Measurements from ENCODE around the gene YWHAQ.
"Not testable (repeated sequence)": the region's sequence is repeated elsewhere in the genome, so short reads cannot be mapped to it uniquely, and the experiment has no call there.

Gene YWHAQ

DNA sequence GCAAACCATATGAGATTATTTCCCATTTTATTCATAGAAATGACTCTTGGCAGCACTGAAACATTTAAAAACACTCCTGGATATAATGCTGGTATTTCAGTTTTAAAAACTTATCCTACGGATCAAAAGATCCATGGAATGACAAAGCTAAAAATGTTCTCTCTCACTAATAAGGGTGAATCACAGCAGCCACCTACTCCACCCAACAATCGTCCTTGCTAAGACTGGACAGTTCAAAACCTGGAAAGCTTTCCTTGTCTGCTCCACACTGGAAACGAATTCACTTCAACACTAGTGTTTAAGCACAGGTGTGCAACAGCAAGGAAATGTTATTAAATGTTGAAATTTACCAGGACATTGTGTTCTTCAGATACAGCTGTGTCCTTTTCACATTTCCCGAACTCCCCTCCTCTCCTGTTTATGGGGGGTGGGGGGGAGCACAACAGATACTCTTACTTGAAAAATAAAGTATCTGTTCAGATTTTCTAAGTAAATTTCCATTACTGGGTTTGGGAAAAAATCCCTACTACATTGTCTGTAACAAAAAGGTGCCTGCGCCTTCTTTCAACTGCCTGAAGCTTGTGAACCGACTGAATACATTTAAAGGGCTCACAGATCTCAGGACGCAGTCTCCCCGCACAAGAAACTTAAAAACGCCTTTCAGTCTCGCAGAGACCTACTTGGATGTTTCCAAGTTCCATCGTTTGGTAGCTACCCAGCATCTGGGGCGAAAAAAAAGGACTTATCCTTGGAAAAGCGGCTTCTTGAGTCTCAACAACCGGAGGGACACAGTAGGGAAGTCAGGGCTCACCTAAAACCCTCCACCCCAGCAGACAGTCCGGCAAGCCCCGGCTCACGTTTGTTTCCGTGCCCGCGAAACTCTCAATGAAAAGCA lies 1.3 kb downstream of the YWHAQ start:
- Mint-ChIP-seq H3K27me3 (no peaks in the 10 kb centered on the region), H3K4me3 (peak overlapping the region; percentile 97), H3K4me1 (peaks cover 65% of the 10 kb centered on the region), H3K36me3 (peaks cover 34% of the 10 kb centered on the region), H3K9me3 (no peaks in the 10 kb centered on the region), H3K27ac (peak overlapping the region; percentile 91)
- ATAC-seq: no peak

DNA sequence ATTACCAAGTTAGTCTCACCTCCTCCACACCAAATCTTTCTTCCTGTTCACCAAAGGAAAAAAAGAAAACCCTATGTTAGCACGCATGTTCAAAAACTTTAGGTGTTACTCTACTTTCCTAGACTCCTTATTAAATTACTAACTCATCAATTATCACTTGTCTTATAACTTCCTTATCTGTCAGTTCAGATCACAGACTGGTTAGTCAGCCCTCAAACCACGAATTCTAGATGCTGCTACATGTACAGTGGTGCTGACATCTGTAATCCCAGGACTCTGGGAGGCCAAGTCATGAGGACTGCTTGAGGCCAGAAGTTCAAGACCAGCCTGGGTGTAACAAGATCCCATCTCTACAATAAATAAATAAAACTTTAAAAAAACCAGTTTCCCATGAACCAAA lies 3.5 kb downstream of the YWHAQ start:
- H3K4me3 Mint-ChIP-seq: no peak overlapping the region
- no peaks in the 10 kb centered on the region for H3K9me3 Mint-ChIP-seq
- H3K27me3 Mint-ChIP-seq: no peaks in the 10 kb centered on the region
- H3K27ac Mint-ChIP-seq: peak overlapping the region; percentile 13
- ATAC-seq: no peak
- peaks cover 81% of the 10 kb centered on the region for H3K4me1 Mint-ChIP-seq
- peaks cover 51% of the 10 kb centered on the region for H3K36me3 Mint-ChIP-seq

DNA sequence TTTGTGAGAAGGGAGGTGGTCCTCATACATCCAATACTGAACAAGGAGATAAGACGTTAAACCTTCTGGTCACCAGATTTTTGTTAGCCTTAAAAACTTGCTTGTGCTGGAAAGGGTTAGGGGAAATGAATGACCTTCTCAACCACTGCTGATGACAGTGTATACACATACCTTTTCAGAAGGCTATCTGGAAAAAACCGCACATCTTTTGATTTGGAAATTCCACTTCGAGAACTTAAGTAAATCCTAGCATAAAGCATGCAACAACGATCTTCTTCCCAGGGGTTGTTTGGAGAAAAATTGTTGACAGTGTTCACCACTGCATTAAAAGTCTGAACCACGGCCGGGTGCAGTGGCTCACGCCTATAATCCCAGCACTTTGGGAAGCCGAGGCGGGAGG lies 7.6 kb downstream of the YWHAQ start:
- Mint-ChIP-seq H3K27ac (no peak overlapping the region), H3K27me3 (no peaks in the 10 kb centered on the region), H3K4me1 (peaks cover 92% of the 10 kb centered on the region), H3K9me3 (no peaks in the 10 kb centered on the region), H3K4me3 (no peak overlapping the region), H3K36me3 (peaks cover 65% of the 10 kb centered on the region)
- ATAC-seq: no peak

DNA sequence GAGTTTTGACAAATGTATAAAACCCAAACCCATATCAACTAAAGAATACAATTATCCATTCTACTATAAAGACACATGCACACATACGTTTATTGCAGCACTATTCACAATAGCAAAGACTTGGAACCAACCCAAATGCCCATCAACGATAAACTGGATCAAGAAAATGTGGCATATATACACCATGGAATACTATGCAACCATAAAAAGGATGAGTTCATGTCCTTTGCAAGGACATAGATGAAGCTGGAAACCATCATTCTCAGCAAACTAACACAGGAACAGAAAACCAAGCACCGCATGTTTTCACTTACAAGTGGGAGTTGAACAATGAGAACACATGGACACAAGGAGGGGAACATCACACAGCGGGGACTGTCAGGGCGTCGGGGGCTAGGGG lies 9.1 kb downstream of the YWHAQ start:
- Mint-ChIP-seq H3K36me3 (peaks cover 64% of the 10 kb centered on the region), H3K4me1 (peaks cover 90% of the 10 kb centered on the region)
- ATAC-seq, H3K9me3 Mint-ChIP-seq, H3K27ac Mint-ChIP-seq, H3K27me3 Mint-ChIP-seq, H3K4me3 Mint-ChIP-seq: not testable (repeated sequence)

DNA sequence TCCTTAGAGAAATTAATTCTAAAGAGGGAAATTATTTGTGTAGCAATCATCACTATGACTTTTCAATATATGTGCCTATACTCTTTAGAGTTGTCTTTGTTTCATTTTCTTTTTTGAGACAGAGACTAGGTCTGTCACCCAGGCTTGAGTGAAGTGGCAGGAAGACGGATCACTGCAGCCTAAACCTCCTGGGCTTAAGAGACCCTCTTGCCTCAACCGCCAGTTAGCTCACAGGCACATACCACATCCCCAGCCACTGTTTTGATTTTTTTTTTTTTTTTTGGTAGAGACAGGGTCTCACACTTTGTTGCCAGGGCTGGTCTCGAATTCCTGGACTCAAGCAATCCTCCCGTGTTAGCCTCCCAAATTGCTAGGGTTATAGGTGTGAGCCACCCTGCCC lies 12.4 kb downstream of the YWHAQ start:
- H3K36me3 Mint-ChIP-seq: peaks cover 56% of the 10 kb centered on the region
- peak overlapping the region; percentile 49 for H3K27ac Mint-ChIP-seq
- H3K4me1 Mint-ChIP-seq: peaks cover 93% of the 10 kb centered on the region
- H3K27me3 Mint-ChIP-seq: no peaks in the 10 kb centered on the region
- no peak overlapping the region for H3K4me3 Mint-ChIP-seq
- ATAC-seq: no peak
- no peaks in the 10 kb centered on the region for H3K9me3 Mint-ChIP-seq

DNA sequence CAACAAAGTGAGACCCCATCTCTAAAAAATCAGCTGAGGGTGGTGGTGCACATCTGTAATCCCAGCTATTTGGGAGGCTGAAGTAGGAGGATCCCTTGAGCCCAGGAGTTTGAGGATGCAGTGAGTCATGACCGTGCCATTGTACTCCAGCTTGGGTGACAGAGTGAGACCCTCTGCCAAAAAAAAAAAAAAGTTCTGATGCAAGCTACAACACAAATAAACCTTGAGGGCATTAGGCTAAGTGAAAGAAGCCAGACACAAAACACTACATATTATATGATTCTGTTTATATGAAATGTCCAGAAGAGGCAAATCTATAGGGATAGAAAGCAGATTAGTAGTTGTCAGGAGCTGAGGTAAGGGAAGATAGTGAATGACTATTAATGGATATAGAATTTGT lies 13.0 kb downstream of the YWHAQ start:
- H3K9me3 Mint-ChIP-seq: no peaks in the 10 kb centered on the region
- no peak overlapping the region for H3K27ac Mint-ChIP-seq
- no peaks in the 10 kb centered on the region for H3K27me3 Mint-ChIP-seq
- no peak overlapping the region for H3K4me3 Mint-ChIP-seq
- no peak for ATAC-seq
- peaks cover 53% of the 10 kb centered on the region for H3K36me3 Mint-ChIP-seq
- H3K4me1 Mint-ChIP-seq: peaks cover 93% of the 10 kb centered on the region

DNA sequence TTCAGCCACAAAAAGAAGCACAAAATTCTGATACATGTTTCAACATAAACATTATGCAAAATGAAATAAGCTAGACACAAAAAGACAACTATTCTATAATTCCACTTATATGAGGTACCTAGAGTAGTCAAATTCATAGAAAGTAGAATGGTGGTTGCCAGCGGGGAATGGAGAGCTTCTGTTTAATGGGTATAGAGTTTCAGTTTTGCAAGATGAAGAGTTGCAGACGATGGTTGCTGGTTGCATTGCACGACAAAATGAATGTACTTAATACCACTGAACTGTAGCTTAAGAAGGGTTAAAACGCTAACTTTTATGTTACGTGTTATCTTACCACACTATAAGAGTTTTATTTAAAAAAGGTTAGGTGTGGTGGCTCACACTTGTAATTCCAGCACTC lies 13.5 kb downstream of the YWHAQ start:
- no peak for ATAC-seq
- H3K4me1 Mint-ChIP-seq: peaks cover 95% of the 10 kb centered on the region
- H3K4me3 Mint-ChIP-seq: no peak overlapping the region
- peaks cover 53% of the 10 kb centered on the region for H3K36me3 Mint-ChIP-seq
- H3K9me3 Mint-ChIP-seq: no peaks in the 10 kb centered on the region
- H3K27ac Mint-ChIP-seq: no peak overlapping the region
- H3K27me3 Mint-ChIP-seq: no peaks in the 10 kb centered on the region

DNA sequence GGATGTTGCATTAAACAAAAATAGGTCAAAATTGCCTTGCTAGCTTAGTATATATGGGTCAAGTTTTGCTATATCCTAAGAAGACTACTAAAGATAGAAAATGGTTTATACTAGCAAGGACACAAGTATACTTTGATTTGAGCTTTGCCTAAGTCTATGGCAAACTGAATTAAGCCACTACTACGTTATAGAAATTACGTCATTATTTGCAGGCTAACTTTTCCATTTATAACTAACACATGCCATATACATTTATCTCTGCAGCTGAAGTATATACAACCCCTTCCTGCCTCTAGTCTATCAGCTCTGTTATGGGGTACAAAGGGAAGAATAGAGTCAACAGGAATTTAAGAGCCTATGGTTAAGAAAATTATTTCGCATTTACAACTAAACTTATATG lies 16.2 kb downstream of the YWHAQ start:
- Mint-ChIP-seq H3K27ac (no peak overlapping the region), H3K4me3 (no peak overlapping the region), H3K9me3 (peaks cover 4% of the 10 kb centered on the region), H3K4me1 (peaks cover 95% of the 10 kb centered on the region), H3K27me3 (no peaks in the 10 kb centered on the region), H3K36me3 (peaks cover 51% of the 10 kb centered on the region)
- no peak for ATAC-seq

DNA sequence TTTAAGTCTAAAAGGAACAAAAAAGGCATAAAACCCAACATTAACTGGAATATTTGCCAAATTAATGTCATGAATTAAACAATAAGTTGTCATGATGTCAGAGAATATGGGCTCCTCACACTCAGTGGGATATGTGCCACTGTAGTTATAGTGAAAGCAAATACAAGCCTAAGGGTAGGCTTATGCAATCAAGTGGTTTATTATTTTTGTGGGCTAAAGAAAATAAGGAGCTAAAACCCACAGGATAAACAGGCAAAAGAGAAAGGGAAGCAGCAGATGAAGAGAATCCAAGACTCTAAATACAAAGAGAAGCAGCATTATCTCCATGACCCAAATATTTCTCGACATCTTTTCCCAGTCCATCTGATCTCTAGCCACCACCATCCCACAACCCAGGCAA lies 17.5 kb downstream of the YWHAQ start:
- peaks cover 51% of the 10 kb centered on the region for H3K36me3 Mint-ChIP-seq

DNA sequence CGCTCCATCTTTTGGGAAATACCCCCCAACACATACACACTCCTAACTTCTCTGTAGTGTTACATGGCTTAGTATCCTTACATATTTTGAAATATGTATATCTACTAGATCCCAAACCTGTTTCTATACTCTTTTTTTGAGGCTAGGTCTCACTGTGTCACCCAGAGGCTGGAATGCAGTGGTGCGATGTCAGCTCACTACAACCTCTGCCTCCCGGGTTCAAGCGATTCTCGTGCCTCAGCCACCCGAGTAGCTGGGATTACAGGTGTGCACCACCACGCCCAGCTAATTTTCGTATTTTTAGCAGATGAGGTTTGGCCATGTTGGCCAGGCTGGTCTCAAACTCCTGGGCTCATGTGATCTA lies 19.3 kb downstream of the YWHAQ start:
- H3K4me3 Mint-ChIP-seq, ATAC-seq, H3K27ac Mint-ChIP-seq, H3K27me3 Mint-ChIP-seq, H3K9me3 Mint-ChIP-seq: not testable (repeated sequence)
- Mint-ChIP-seq H3K4me1 (peaks cover 94% of the 10 kb centered on the region), H3K36me3 (peaks cover 37% of the 10 kb centered on the region)

More for the DNA sequence above, 17.5 kb downstream of the YWHAQ start:
- Mint-ChIP-seq H3K4me3 (no peak overlapping the region), H3K4me1 (peaks cover 95% of the 10 kb centered on the region), H3K27me3 (no peaks in the 10 kb centered on the region), H3K9me3 (peaks cover 4% of the 10 kb centered on the region), H3K27ac (no peak overlapping the region)
- ATAC-seq: no peak

DNA sequence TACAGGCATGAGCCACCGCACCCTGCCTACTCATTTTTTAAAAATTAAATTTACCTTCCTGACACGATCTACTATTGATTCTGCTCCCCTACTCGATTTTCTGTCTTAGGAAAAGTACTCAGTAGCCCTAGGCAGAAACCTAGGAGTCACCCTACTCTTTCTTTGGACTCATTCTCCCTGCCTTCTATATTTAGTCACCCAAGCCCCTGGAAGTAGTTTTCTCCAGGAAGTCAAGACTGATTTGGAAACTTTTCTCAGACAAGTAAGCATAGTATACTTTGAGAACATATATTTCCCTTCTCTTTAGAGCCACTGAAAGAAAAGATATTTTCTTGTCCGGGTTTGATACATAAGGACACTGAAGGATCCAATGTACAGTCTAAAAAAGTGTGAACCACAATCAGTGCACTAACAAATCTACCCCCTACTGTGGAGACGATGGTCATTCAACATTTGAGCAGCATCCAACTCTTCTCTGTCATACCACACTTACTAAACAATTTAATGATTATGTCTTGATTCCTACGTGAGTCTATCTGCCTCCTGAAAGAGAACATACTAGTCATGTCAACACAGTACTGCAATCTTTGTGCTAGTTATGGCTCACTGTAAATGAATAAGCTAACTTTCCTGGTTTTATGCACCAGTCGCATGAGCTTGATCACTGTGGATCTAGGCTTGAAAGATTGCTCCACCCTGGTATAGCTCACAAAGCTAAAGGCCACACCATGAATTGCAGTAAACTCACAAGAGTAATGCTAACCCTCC lies 19.8 kb downstream of the YWHAQ start:
- Mint-ChIP-seq H3K36me3 (peaks cover 33% of the 10 kb centered on the region), H3K4me1 (peaks cover 94% of the 10 kb centered on the region), H3K27me3 (no peaks in the 10 kb centered on the region), H3K27ac (peak overlapping the region; percentile 30), H3K9me3 (peaks cover 4% of the 10 kb centered on the region), H3K4me3 (no peak overlapping the region)
- no peak for ATAC-seq

DNA sequence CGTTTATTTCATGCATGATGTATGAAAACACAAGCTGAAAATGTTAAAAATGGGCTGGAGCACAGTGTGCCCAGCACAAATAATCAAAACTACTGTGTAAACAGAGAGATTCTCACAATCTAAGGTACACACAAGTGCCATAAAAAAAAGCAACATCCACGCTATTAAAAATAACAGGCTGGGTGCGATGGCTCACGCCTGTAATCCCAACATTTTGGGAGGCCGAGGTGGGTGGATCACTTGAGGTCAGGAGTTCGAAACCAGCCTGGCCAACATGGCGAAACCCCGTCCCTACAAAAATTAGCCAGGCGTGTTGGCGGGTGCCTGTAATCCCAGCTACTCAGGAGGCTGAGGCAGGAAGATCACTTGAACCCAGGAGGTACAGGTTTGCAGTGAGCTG lies 22.3 kb downstream of the YWHAQ start:
- Mint-ChIP-seq H3K4me1 (peaks cover 82% of the 10 kb centered on the region), H3K4me3 (peak overlapping the region; percentile 83), H3K27ac (peak overlapping the region; percentile 88), H3K36me3 (peaks cover 39% of the 10 kb centered on the region)
- H3K27me3 Mint-ChIP-seq, ATAC-seq, H3K9me3 Mint-ChIP-seq: not testable (repeated sequence)

DNA sequence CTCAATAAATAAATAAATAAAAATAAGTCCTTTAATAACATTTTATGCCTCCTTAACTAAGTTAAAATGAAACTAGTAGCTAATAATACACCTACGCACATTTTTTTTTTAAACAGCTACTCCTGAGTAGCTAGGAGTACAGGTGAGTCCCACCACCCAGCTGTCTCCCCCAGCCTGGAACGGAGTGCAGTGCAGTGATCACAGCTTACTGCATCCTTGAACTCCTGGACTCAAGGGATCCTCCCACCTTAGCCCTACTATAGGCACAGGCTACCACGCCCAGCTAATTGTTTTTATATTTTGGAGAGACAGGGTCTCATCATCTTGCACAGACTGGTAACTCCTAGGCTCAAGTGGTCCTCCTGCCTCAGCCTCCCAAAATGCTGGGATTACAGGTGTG lies 28.4 kb downstream of the YWHAQ start:
- Mint-ChIP-seq H3K9me3 (peaks cover 4% of the 10 kb centered on the region), H3K27me3 (no peaks in the 10 kb centered on the region), H3K27ac (no peak overlapping the region), H3K4me1 (peaks cover 29% of the 10 kb centered on the region), H3K36me3 (peaks cover 47% of the 10 kb centered on the region), H3K4me3 (no peak overlapping the region)
- no peak for ATAC-seq

DNA sequence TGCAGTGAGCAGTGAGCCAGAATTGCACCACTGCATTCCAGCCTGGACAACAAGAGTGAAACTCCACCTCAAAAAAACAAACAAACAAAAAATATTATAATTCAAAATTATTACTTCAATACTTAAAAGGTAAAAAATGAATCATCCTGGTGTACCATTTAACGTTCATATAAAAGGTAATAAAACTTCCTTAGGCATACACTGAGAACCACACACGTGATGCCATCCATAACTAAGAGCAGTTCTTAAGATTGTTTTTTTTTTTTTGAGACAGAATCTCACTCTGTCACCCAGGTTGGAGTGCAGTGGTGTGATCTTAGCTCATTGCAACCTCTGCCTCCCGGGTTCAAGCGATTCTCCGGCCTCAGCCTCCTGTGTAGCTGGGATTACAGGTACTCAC lies 29.4 kb downstream of the YWHAQ start:
- H3K4me3 Mint-ChIP-seq: no peak overlapping the region
- peaks cover 4% of the 10 kb centered on the region for H3K9me3 Mint-ChIP-seq
- ATAC-seq: no peak
- H3K27ac Mint-ChIP-seq: no peak overlapping the region
- H3K4me1 Mint-ChIP-seq: peaks cover 32% of the 10 kb centered on the region
- H3K27me3 Mint-ChIP-seq: no peaks in the 10 kb centered on the region
- H3K36me3 Mint-ChIP-seq: peaks cover 47% of the 10 kb centered on the region

DNA sequence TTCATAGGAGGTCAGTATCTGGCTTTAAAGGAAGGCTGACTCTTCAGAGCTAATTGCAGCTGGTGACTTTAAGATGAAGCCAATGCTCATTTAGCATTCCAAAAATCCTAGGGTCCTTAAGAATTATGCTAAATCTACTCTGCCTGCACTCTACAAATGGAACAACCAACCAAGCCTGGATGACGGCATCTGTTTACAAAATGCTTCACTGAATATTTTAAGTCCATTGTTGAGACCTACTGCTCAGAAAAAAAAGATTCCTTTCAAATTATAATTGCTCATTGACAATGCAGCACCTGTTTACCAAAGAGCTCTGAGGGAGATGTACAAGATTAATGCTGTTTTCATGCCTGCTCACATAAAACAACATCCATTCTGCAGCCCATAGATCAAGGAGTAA lies 31.4 kb downstream of the YWHAQ start:
- no peak overlapping the region for H3K27ac Mint-ChIP-seq
- H3K4me1 Mint-ChIP-seq: peaks cover 36% of the 10 kb centered on the region
- H3K4me3 Mint-ChIP-seq: no peak overlapping the region
- H3K9me3 Mint-ChIP-seq: peaks cover 4% of the 10 kb centered on the region
- H3K27me3 Mint-ChIP-seq: no peaks in the 10 kb centered on the region
- ATAC-seq: no peak
- peaks cover 35% of the 10 kb centered on the region for H3K36me3 Mint-ChIP-seq
